ENCODE measurements around the gene GALNT13. TPM values are rescaled to one million over a fixed set of nuclear protein-coding genes. Genes with fewer than 3 reads are reported as not detected.
A peak's percentile ranks its signal among the peaks of the same experiment; 100 is the strongest.

GALNT13 gene
- total RNA-seq, 1 donor from 2014 or later = 0.25 TPM

DNA sequence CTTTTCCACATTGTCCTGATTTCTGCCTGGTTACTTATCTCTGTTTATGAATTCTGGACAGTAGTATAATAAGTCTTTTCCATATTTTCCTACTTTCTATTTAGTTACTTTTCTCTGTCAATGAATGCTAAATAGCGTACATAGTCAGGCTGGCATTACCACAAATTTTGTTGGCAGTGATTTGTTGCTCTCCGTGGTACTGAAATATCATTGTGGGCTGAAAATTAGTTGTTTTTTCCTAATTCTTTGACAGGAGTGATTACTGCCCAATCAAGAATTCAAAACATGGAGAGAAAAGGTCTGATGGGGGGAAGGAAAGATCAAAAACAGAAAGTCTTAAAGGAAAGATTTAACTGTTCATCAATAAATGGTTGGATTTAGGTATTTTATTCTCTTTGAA is 7.7 kb upstream of the GALNT13 start:
- Histone ChIP-seq H3K27me3 (no peaks in the 10 kb centered on the region), H3K4me3 (no peak overlapping the region), H3K9me3 (no peaks in the 10 kb centered on the region), H3K27ac (no peak overlapping the region), H3K36me3 (no peaks in the 10 kb centered on the region), H3K4me1 (no peaks in the 10 kb centered on the region)
- intact Hi-C loops (cut with DNase I) = no loop called here
- DNase-seq (ENCODE audit: extremely low spot score in 2 of 2) = no peak
- TF ChIP-seq POLR2AphosphoS5 (IDR thresholded peaks at IDR 0.05; ENCODE audit: insufficient read depth in 1 of 2, low read depth in 1 of 2) (no peak), POLR2A (IDR thresholded peaks at IDR 0.05) (no peak), CTCF (IDR thresholded peaks at IDR 0.05) (no peak)

GRCh38 chr2:153866595-153866994 is 5.1 kb upstream of the GALNT13 start:
- intact Hi-C loops (cut with DNase I) = no loop called here
- no peak for DNase-seq (ENCODE audit: extremely low spot score in 2 of 2)
- Histone ChIP-seq H3K4me1 (no peaks in the 10 kb centered on the region), H3K36me3 (no peaks in the 10 kb centered on the region), H3K9me3 (no peaks in the 10 kb centered on the region), H3K27ac (no peak overlapping the region), H3K27me3 (no peaks in the 10 kb centered on the region), H3K4me3 (no peak overlapping the region)
- TF ChIP-seq POLR2AphosphoS5 (IDR thresholded peaks at IDR 0.05; ENCODE audit: insufficient read depth in 1 of 2, low read depth in 1 of 2) = no peak
- TF ChIP-seq CTCF (IDR thresholded peaks at IDR 0.05) = no peak

- H3K27ac ChIP-seq = no peak overlapping the region
- TF ChIP-seq CTCF (IDR thresholded peaks at IDR 0.05) (no peak), POLR2AphosphoS5 (IDR thresholded peaks at IDR 0.05; ENCODE audit: insufficient read depth in 1 of 2, low read depth in 1 of 2) (no peak), POLR2A (IDR thresholded peaks at IDR 0.05) (no peak)
- no peaks in the 10 kb centered on the region for H3K9me3 ChIP-seq
- no peaks in the 10 kb centered on the region for H3K27me3 ChIP-seq
- no peaks in the 10 kb centered on the region for H3K4me1 ChIP-seq
- no peak for DNase-seq (ENCODE audit: extremely low spot score in 2 of 2)
- H3K36me3 ChIP-seq = no peaks in the 10 kb centered on the region
- no peak overlapping the region for H3K4me3 ChIP-seq
- intact Hi-C loops (cut with DNase I) = no loop called here
Measured at GRCh38 chr2:153870308-153870707, 1.4 kb upstream of the GALNT13 start.

DNA sequence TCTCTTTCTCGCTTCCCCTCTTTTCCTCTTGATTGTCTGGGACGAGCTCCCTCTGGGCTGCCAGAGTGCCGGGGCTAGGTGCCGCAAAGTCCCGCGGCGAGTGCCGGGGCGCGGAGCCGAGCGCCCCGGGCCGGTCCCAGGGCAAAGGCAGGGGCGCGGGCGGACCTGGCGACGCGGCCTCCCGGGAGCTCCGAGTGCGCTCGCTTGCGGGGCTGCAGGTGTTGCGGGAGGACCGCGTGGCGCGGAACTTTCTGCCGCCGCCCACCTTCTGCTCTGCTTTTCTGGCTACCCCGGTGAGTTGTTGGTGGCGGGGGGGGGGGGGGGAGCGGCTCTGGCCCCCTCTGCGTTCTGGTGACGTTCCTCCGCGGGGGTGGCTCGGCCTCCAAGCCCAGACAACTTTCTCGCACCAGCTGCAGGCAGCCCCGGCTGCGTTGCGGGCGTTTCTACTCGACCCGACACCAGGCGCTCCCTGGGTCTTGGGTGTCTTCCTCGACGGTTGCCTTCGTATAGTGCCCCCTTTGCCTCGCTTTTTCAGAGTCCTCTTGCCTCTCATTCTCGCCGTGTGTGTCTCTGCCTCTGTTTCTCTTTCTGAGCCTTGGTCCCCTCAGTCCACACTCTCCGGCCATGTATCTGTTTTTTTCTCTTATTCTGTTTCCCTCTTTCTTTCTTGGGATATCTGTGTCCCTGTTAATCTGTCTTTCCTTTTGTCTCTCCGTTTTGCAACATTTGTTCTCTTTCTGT is 759 bp downstream of the GALNT13 start:
- Histone ChIP-seq H3K27me3 (no peaks in the 10 kb centered on the region), H3K4me1 (no peaks in the 10 kb centered on the region), H3K36me3 (no peaks in the 10 kb centered on the region), H3K4me3 (peak overlapping the region; percentile 24 to 25), H3K9me3 (no peaks in the 10 kb centered on the region), H3K27ac (no peak overlapping the region)
- DNase-seq (ENCODE audit: extremely low spot score in 2 of 2) = no peak
- TF ChIP-seq POLR2A (IDR thresholded peaks at IDR 0.05) (no peak), POLR2AphosphoS5 (IDR thresholded peaks at IDR 0.05; ENCODE audit: insufficient read depth in 1 of 2, low read depth in 1 of 2) (no peak), CTCF (IDR thresholded peaks at IDR 0.05) (no peak)
- intact Hi-C loops (cut with DNase I) = no loop called here
